H1 (cell line): ENCODE measurements around the gene TCF19. TPM values are rescaled to one million over a fixed set of nuclear protein-coding genes. Genes with fewer than 3 reads are reported as not detected.

Experiments
- CTCF ChIA-PET: fragments of 300-600 bp; sonication (Branson Sonifier 250); formaldehyde crosslinking; loops from one replicate; lab custom pipeline; 2021; ENCODE audit not compliant: partially characterized antibody; lab: Charles Lee
- POLR2A ChIA-PET: fragments of 300-600 bp; sonication (Branson Sonifier 250); formaldehyde crosslinking; loops from one replicate; lab custom pipeline; 2021; ENCODE audit warnings: inconsistent platforms; ENCODE audit not compliant: partially characterized antibody; lab: Charles Lee
- DNase-seq, 2 experiments: peaks; one replicate each; pipeline versions ENCODE4 v3.0.0 to v3.0.0-alpha.2; 2010 to 2022; ENCODE audit warnings: low spot score in 2 of 2, low read depth in 1 of 2, mixed read lengths in 1 of 2
- FAIRE-seq: peaks from 2 replicates; lab custom pipeline; 2011; peaks lifted over from hg19 to GRCh38; lab: Jason Lieb, UNC
- H2AFZ ChIP-seq: 2 replicates; pipeline ENCODE4 v1.8.1; 2012; ENCODE audit warnings: low read length, inconsistent platforms
- H2AK5ac ChIP-seq: 2 replicates; pipeline ENCODE4 v1.6.1; 2013; ENCODE audit warnings: low read depth, low read length
- H2BK120ac ChIP-seq: replicated peaks from 2 replicates; pipeline ENCODE3; 2013; ENCODE audit warnings: low read depth, low read length, inconsistent platforms
- H2BK12ac ChIP-seq: 2 replicates; pipeline ENCODE4 v1.6.1; 2013; ENCODE audit warnings: low read depth, low read length
- H2BK15ac ChIP-seq: 2 replicates; pipeline ENCODE4 v1.6.1; 2013; ENCODE audit warnings: low read length
- H2BK20ac ChIP-seq: 2 replicates; pipeline ENCODE4 v1.6.1; 2013; ENCODE audit warnings: low read length
- H2BK5ac ChIP-seq: 2 replicates; pipeline ENCODE4 v1.6.1; 2013; ENCODE audit warnings: low read depth, low read length
- H3K14ac ChIP-seq: 2 replicates; pipeline ENCODE4 v1.6.1; 2013; ENCODE audit warnings: inconsistent platforms; ENCODE audit not compliant: insufficient read length
- H3K18ac ChIP-seq: 2 replicates; pipeline ENCODE4 v1.6.1; 2013; ENCODE audit warnings: low read length; ENCODE audit errors: extremely low read depth
- H3K23ac ChIP-seq: 2 replicates; pipeline ENCODE4 v1.6.1; 2013; ENCODE audit warnings: inconsistent platforms; ENCODE audit not compliant: insufficient read length
- H3K23me2 ChIP-seq: 2 replicates; pipeline ENCODE4 v1.6.1; 2013; ENCODE audit warnings: low read depth, low read length
- H3K27ac ChIP-seq: 2 replicates; pipeline ENCODE4 v1.6.1; 2011; ENCODE audit warnings: low read depth, low read length, inconsistent platforms
- H3K27me3 ChIP-seq, 4 experiments: replicated peaks in 1 of 4; 1 replicate in 1 of 4; 2 replicates in 3 of 4; pipeline versions ENCODE4 v1.6.1 to v1.8.1; 2011 to 2013; ENCODE audit warnings: low read length in 3 of 4, mild to moderate bottlenecking in 3 of 4, inconsistent platforms in 2 of 4, mixed read lengths in 2 of 4, moderate library complexity in 1 of 4; ENCODE audit not compliant: control insufficient read depth in 3 of 4, insufficient read depth in 3 of 4; ENCODE audit errors: extremely low read depth in 1 of 4
- H3K36me3 ChIP-seq, 4 experiments: 2 replicates each; pipeline versions ENCODE4 v1.6.1 to v1.8.1; 2011 to 2013; ENCODE audit warnings: mild to moderate bottlenecking in 4 of 4, low read length in 3 of 4, moderate library complexity in 2 of 4, control low read depth in 1 of 4, inconsistent platforms in 1 of 4; ENCODE audit not compliant: insufficient read depth in 4 of 4, control insufficient read depth in 2 of 4
- H3K4ac ChIP-seq: replicated peaks from 2 replicates; pipeline ENCODE3; 2013; ENCODE audit warnings: low read length, low read depth, mixed read lengths, inconsistent platforms; ENCODE audit not compliant: insufficient read length
- H3K4me1 ChIP-seq, 4 experiments: replicated peaks in 1 of 4; 1 replicate in 1 of 4; 2 replicates in 3 of 4; pipeline versions ENCODE4 v1.6.1 to v1.8.1; 2011 to 2013; ENCODE audit warnings: low read length in 3 of 4, inconsistent platforms in 2 of 4, mixed read lengths in 1 of 4; ENCODE audit not compliant: insufficient read depth in 4 of 4, control insufficient read depth in 3 of 4
- H3K4me2 ChIP-seq, 2 experiments: 2 replicates each; pipeline versions ENCODE4 v1.6.1 to v1.8.1; 2011 to 2013; ENCODE audit warnings: low read depth in 2 of 2, low read length in 2 of 2, control low read depth in 1 of 2, inconsistent platforms in 1 of 2, mild to moderate bottlenecking in 1 of 2; ENCODE audit not compliant: insufficient read depth in 1 of 2
- H3K4me3 ChIP-seq, 4 experiments: fragments of 200-600, 300-600 bp in 1 of 4; sonication (generic), shearing (Covaris generic), sonication (Bioruptor Twin) in 1 of 4; 2 replicates each; pipeline versions ENCODE4 v1.5.1 to v1.8.1; 2011 to 2016; ENCODE audit warnings: low read length in 4 of 4, low read depth in 3 of 4, control low read depth in 2 of 4, inconsistent platforms in 2 of 4, mild to moderate bottlenecking in 2 of 4, mixed read lengths in 1 of 4, moderate library complexity in 1 of 4; ENCODE audit not compliant: insufficient read depth in 2 of 4; ENCODE audit errors: extremely low read depth in 1 of 4
- H3K56ac ChIP-seq: replicated peaks from 2 replicates; pipeline ENCODE3; 2013; ENCODE audit warnings: low read depth, mild to moderate bottlenecking, mixed read lengths, low read length, inconsistent platforms; ENCODE audit not compliant: insufficient read length
- H3K79me1 ChIP-seq: 2 replicates; pipeline ENCODE4 v1.6.1; 2013; ENCODE audit warnings: low read depth, low read length, control low read depth
- H3K79me2 ChIP-seq, 2 experiments: 2 replicates each; pipeline versions ENCODE4 v1.6.1 to v1.8.1; 2012 to 2013; ENCODE audit warnings: low read length in 2 of 2, mild to moderate bottlenecking in 2 of 2, inconsistent platforms in 1 of 2; ENCODE audit not compliant: insufficient read depth in 2 of 2, control insufficient read depth in 1 of 2
- H3K9ac ChIP-seq, 4 experiments: replicated peaks in 1 of 4; 1 replicate in 1 of 4; 2 replicates in 3 of 4; pipeline versions ENCODE4 v1.6.1 to v1.8.1; 2011 to 2013; ENCODE audit warnings: low read depth in 3 of 4, low read length in 3 of 4, control low read depth in 2 of 4, mild to moderate bottlenecking in 2 of 4, moderate library complexity in 2 of 4, inconsistent platforms in 1 of 4; ENCODE audit errors: extremely low read depth in 1 of 4
- H3K9me3 ChIP-seq, 2 experiments: 2 replicates each; pipeline versions ENCODE4 v1.6.1 to v1.8.1; 2012 to 2013; ENCODE audit warnings: mild to moderate bottlenecking in 2 of 2, moderate library complexity in 2 of 2, control low read depth in 1 of 2, inconsistent platforms in 1 of 2, low read depth in 1 of 2, low read length in 1 of 2, mixed read lengths in 1 of 2; ENCODE audit not compliant: insufficient read depth in 2 of 2
- H4K20me1 ChIP-seq, 2 experiments: replicated peaks in 1 of 2; 2 replicates each; pipeline versions ENCODE3 to v1.8.1; 2011 to 2013; ENCODE audit warnings: inconsistent platforms in 2 of 2, low read length in 2 of 2, mild to moderate bottlenecking in 1 of 2; ENCODE audit not compliant: insufficient read depth in 2 of 2, control insufficient read depth in 1 of 2
- H4K5ac ChIP-seq: 2 replicates; pipeline ENCODE4 v1.6.1; 2013; ENCODE audit warnings: low read length, low read depth, mixed read lengths, inconsistent platforms; ENCODE audit not compliant: insufficient read length
- H4K8ac ChIP-seq: 2 replicates; pipeline ENCODE4 v1.8.0; 2013; ENCODE audit warnings: mild to moderate bottlenecking, moderate library complexity, low read length, inconsistent platforms; ENCODE audit not compliant: insufficient read depth; ENCODE audit errors: extremely low read depth
- H4K91ac ChIP-seq: replicated peaks from 2 replicates; pipeline ENCODE3; 2013; ENCODE audit warnings: low read length, mixed read lengths, inconsistent platforms; ENCODE audit not compliant: insufficient read length
- CHD2 ChIP-seq: IDR thresholded peaks from 2 replicates; pipeline ENCODE4 v1.6.1; 2012; ENCODE audit warnings: low read length, improper control_type of control experiment
- CTBP2 ChIP-seq: IDR thresholded peaks from 2 replicates; pipeline ENCODE4 v1.7.0; 2011; ENCODE audit warnings: borderline replicate concordance, mild to moderate bottlenecking, moderate library complexity, mixed read lengths, low read length; ENCODE audit not compliant: insufficient read depth, insufficient read length
- GTF2F1 ChIP-seq: IDR thresholded peaks from 2 replicates; pipeline ENCODE4 v1.6.1; 2012; ENCODE audit warnings: low read depth, low read length, improper control_type of control experiment, borderline replicate concordance
- KDM4A ChIP-seq: IDR thresholded peaks from one replicate; pipeline ENCODE4 v1.7.1; 2012; ENCODE audit warnings: low read depth, mild to moderate bottlenecking, moderate library complexity, low read length, inconsistent platforms; ENCODE audit not compliant: severe bottlenecking
- POLR2AphosphoS5 ChIP-seq: IDR thresholded peaks from 2 replicates; pipeline ENCODE4 v1.6.1; 2011; ENCODE audit warnings: low read depth, low read length
- POU5F1 ChIP-seq: IDR thresholded peaks from 2 replicates; pipeline ENCODE4 v1.6.1; 2011; ENCODE audit warnings: low read depth, mild to moderate bottlenecking, low read length, moderate library complexity
- SAP30 ChIP-seq: fragments of 300-600 bp; sonication (generic); IDR thresholded peaks from 2 replicates; pipeline ENCODE4 v1.7.1; 2012; ENCODE audit warnings: low read length, moderate library complexity, mild to moderate bottlenecking, inconsistent platforms; ENCODE audit not compliant: insufficient read depth, insufficient replicate concordance
- TAF1 ChIP-seq: IDR thresholded peaks from 2 replicates; pipeline ENCODE4 v1.6.1; 2011; ENCODE audit warnings: mild to moderate bottlenecking, low read depth, low read length
- TBP ChIP-seq: IDR thresholded peaks from 2 replicates; pipeline ENCODE4 v1.6.1; 2011; ENCODE audit warnings: low read depth, low read length, improper control_type of control experiment
- WGBS, 2 experiments: shearing (Covaris generic) in 1 of 2; methylation state at CpG; one replicate each; pipeline versions ENCODE4 v1.1.6 to v1.1.7; 2013 to 2015; ENCODE audit warnings: low lambda C conversion rate in 2 of 2, mixed read lengths in 2 of 2, inconsistent platforms in 1 of 2, low coverage in 1 of 2, missing lambda C conversion rate in 1 of 2; ENCODE audit not compliant: insufficient replicate concordance in 2 of 2, insufficient coverage in 1 of 2, insufficient read length in 1 of 2; ENCODE audit errors: extremely low coverage in 1 of 2, missing lambda C conversion rate in 1 of 2; 5-methylcytosine and 5-hydroxymethylcytosine counted together
- polyA plus RNA-seq, 7 experiments: library from polyadenylated mRNA; depleted of rRNA in 3 of 7; stranded (reverse) in 5 of 7; unstranded in 2 of 7; fragments of >200 nt in 5 of 7; fragments of 200-250 nt in 2 of 7; gene quantifications; 1 replicate in 5 of 7; 2 replicates in 1 of 7; 4 replicates in 1 of 7; pipeline versions ENCODE4 v1.2.1 to v1.2.3, GENCODE V29; 2011 to 2013; ENCODE audit warnings: missing spikeins in 2 of 7, mixed read lengths in 2 of 7
- total RNA-seq: library from RNA; stranded (reverse); fragmentation: NEBNext Ultra II Directional; extraction: Animal tissue kit (Norgen Biotek cat#: 25700); gene quantifications from 2 replicates; pipeline ENCODE4 v1.2.1, GENCODE V29; 2021
- TF ChIP-seq, protein P1 (sequence below), 3 experiments: IDR thresholded peaks; 1 replicate in 2 of 3; 2 replicates in 1 of 3; pipeline versions ENCODE4 v1.5.1 to v1.6.1; 2011; ENCODE audit warnings: low read length in 3 of 3, mild to moderate bottlenecking in 3 of 3, inconsistent platforms in 2 of 3, low read depth in 1 of 3, moderate library complexity in 1 of 3; ENCODE audit not compliant: insufficient read depth in 1 of 3; ENCODE audit errors: control extremely low read depth in 1 of 3

The TCF19 gene
- total and polyA plus RNA-seq, 2 of the 8 experiments (the other 6 are each of a cell fraction or from before 2014, with no cell fraction given): 7.2 to 11.0 TPM

DNA sequence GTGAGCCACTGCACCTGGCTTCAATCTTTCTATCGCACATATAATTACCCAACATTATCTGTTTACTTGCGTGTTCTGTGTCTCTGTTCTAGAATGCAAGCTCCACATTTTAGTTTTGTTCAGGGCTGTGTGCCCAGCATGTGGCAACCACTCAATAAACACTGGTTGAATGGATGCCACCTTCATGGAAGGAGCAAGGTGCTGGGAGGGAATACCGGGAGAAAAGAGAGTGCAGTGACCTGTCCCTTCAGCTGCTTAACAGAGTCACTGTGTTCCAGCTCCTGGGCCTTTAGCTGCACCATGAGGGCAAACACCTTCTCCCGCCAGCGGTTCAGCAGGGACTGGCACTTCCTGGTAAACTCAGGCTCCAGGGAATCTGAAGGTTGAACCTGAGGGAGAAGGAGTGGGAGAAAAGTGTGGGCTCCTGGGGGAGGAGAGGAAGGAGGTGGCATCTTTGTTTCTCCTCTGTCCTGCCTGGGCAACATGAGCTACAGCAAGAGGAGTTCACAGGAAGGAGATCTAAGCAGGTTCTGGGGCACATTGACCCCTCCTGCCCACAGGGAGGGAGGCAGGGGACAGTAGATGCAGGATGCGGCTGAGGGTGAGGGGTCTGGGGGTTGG is 8.5 kb upstream of the TCF19 start:
- ChIA-PET CTCF (interaction anchor here (1.1 to 3.2 kb wide), 4 partner anchors 11 to 63 kb away, joined by 4 to 15 read pairs (median 10); partner anchors contain the start of gene PSORS1C2), POLR2A (interaction anchor here (61.6 to 68.5 kb wide), 2 partner anchors 2 to 19 kb away, joined by 2251 read pairs; partner anchors contain the start of genes CCHCR1, CDSN, POU5F1 and PSORS1C1)
- Histone ChIP-seq H3K4ac (no peak overlapping the region), H4K20me1 (peaks cover 0 to 3% of the 10 kb centered on the region in 2 experiments), H3K18ac (no peak overlapping the region), H4K8ac (no peak overlapping the region; the same call in 1 of the 2 replicates), H3K23me2 (no peaks in the 10 kb centered on the region; the same call in 1 of the 2 replicates), H3K9ac (no peak overlapping the region), H2BK120ac (no peak overlapping the region), H3K4me2 (no peak overlapping the region), H2BK15ac (no peak overlapping the region), H2BK5ac (peak overlapping the region; percentile 75), H3K36me3 (peaks cover 0 to 34% (median 8%) of the 10 kb centered on the region in 4 experiments), H3K14ac (no peak overlapping the region), H2AFZ (no peak overlapping the region), H3K79me2 (no peaks in the 10 kb centered on the region), H2BK20ac (no peak overlapping the region), H2BK12ac (no peak overlapping the region), H3K27me3 (no peaks in the 10 kb centered on the region), H2AK5ac (no peak overlapping the region), H3K27ac (no peak overlapping the region), H3K4me3 (no peak overlapping the region), H4K91ac (no peak overlapping the region), H3K23ac (no peak overlapping the region), H3K9me3 (no peaks in the 10 kb centered on the region), H3K4me1 (0 out of 7 replicates have a peak, but pooled peaks cover 0 to 2% (median 0%) of the 10 kb centered on the region in 4 experiments), H3K79me1 (no peaks in the 10 kb centered on the region), H4K5ac (no peak overlapping the region), H3K56ac (no peak overlapping the region)
- no peak for FAIRE-seq
- no peak for DNase-seq
- WGBS, 2 experiments: 84% methylated on average over 6 of the region's 6 CpGs; no CpG with 5 or more reads in 1 of the 2 experiments
- TF ChIP-seq GTF2F1 (no peak), POLR2AphosphoS5 (no peak), CTBP2 (no peak), TAF1 (no peak), TBP (no peak), SAP30 (no peak), POU5F1 (no peak), CHD2 (no peak), KDM4A (no peak)
- TF ChIP-seq, protein P1, sequence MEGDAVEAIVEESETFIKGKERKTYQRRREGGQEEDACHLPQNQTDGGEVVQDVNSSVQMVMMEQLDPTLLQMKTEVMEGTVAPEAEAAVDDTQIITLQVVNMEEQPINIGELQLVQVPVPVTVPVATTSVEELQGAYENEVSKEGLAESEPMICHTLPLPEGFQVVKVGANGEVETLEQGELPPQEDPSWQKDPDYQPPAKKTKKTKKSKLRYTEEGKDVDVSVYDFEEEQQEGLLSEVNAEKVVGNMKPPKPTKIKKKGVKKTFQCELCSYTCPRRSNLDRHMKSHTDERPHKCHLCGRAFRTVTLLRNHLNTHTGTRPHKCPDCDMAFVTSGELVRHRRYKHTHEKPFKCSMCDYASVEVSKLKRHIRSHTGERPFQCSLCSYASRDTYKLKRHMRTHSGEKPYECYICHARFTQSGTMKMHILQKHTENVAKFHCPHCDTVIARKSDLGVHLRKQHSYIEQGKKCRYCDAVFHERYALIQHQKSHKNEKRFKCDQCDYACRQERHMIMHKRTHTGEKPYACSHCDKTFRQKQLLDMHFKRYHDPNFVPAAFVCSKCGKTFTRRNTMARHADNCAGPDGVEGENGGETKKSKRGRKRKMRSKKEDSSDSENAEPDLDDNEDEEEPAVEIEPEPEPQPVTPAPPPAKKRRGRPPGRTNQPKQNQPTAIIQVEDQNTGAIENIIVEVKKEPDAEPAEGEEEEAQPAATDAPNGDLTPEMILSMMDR (IDR thresholded peaks at IDR 0.05; ENCODE audit: control extremely low read depth in 1 of 3, insufficient read depth in 1 of 3, low read depth in 1 of 3, low read length in 3 of 3): no peak
